GM21526 (cell line): ENCODE data around the gene CAMKV.

ENCODE experiments used
- ATAC-seq: cut with Tn5 transposase; IDR thresholded peaks from one replicate; pipeline ENCODE4 v1.9.1; 2021; ENCODE audit warnings: moderate library complexity; ENCODE audit not compliant: unreplicated experiment, low FRiP score

Gene CAMKV

GRCh38 chr3:49898991-49899390 is 29.3 kb upstream of the CAMKV start:
- no peak for ATAC-seq

- ATAC-seq = no peak
Measured at GRCh38 chr3:49896345-49896744, 26.6 kb upstream of the CAMKV start.

GRCh38 chr3:49895791-49896190 is 26.1 kb upstream of the CAMKV start:
- no peak for ATAC-seq

GRCh38 chr3:49889296-49889695 is 19.6 kb upstream of the CAMKV start:
- no peak for ATAC-seq

- no peak for ATAC-seq
Measured at GRCh38 chr3:49886922-49887265, 17.2 kb upstream of the CAMKV start.

GRCh38 chr3:49883998-49884397 is 14.3 kb upstream of the CAMKV start:
- ATAC-seq = no peak

- no peak for ATAC-seq
Measured at GRCh38 chr3:49882166-49882565, 12.5 kb upstream of the CAMKV start.

GRCh38 chr3:49880581-49881315 is 11.0 kb upstream of the CAMKV start:
- no peak for ATAC-seq

GRCh38 chr3:49879721-49880120 is 10.0 kb upstream of the CAMKV start:
- no peak for ATAC-seq

GRCh38 chr3:49878686-49879085 is 9.0 kb upstream of the CAMKV start:
- no peak for ATAC-seq

GRCh38 chr3:49877716-49878115 is 8.0 kb upstream of the CAMKV start:
- no peak for ATAC-seq

GRCh38 chr3:49876567-49876966 is 6.9 kb upstream of the CAMKV start:
- ATAC-seq = no peak

- ATAC-seq = no peak
Measured at GRCh38 chr3:49873623-49874022, 3.9 kb upstream of the CAMKV start.

GRCh38 chr3:49872801-49873281 is 3.1 kb upstream of the CAMKV start:
- no peak for ATAC-seq

- ATAC-seq = no peak
Measured at GRCh38 chr3:49871531-49872153, 1.9 kb upstream of the CAMKV start.

- no peak for ATAC-seq
Measured at GRCh38 chr3:49868862-49869466, 742 bp downstream of the CAMKV start.

- no peak for ATAC-seq
Measured at GRCh38 chr3:49867871-49868321, 1.8 kb downstream of the CAMKV start.

- ATAC-seq = no peak
Measured at GRCh38 chr3:49867400-49867799, 2.3 kb downstream of the CAMKV start.

GRCh38 chr3:49865198-49865784 is 4.4 kb downstream of the CAMKV start:
- no peak for ATAC-seq

- ATAC-seq = no peak
Measured at GRCh38 chr3:49864505-49864904, 5.2 kb downstream of the CAMKV start.

- no peak for ATAC-seq
Measured at GRCh38 chr3:49859576-49860305, 10.0 kb downstream of the CAMKV start.
